HUES6 (cell line): ENCODE results near the gene TMEM178B.
"Not testable (repeated sequence)": the region's sequence is repeated elsewhere in the genome, so short reads cannot be mapped to it uniquely, and the experiment has no call there.

Experiments used
- H3K27ac ChIP-seq: 2 replicates; pipeline ENCODE4 v1.7.0; 2013; ENCODE audit warnings: low read depth, mild to moderate bottlenecking, low read length, inconsistent platforms
- H3K27me3 ChIP-seq: 2 replicates; pipeline ENCODE4 v1.6.1; 2013; ENCODE audit warnings: low read length; ENCODE audit not compliant: control insufficient read depth, insufficient read depth
- H3K36me3 ChIP-seq: 2 replicates; pipeline ENCODE4 v1.6.1; 2013; ENCODE audit warnings: low read length; ENCODE audit not compliant: control insufficient read depth, insufficient read depth
- H3K4me1 ChIP-seq: 2 replicates; pipeline ENCODE4 v1.6.1; 2013; ENCODE audit warnings: low read length; ENCODE audit not compliant: control insufficient read depth, insufficient read depth
- H3K4me3 ChIP-seq: 2 replicates; pipeline ENCODE4 v1.5.1; 2013; ENCODE audit warnings: low read depth, low read length
- H3K9ac ChIP-seq: one replicate; pipeline ENCODE4 v1.6.1; 2013; ENCODE audit warnings: mild to moderate bottlenecking, low read length
- H3K9me3 ChIP-seq: 2 replicates; pipeline ENCODE4 v1.6.1; 2013; ENCODE audit warnings: low read depth, low read length; ENCODE audit not compliant: control insufficient read depth, insufficient read depth

The TMEM178B gene

DNA sequence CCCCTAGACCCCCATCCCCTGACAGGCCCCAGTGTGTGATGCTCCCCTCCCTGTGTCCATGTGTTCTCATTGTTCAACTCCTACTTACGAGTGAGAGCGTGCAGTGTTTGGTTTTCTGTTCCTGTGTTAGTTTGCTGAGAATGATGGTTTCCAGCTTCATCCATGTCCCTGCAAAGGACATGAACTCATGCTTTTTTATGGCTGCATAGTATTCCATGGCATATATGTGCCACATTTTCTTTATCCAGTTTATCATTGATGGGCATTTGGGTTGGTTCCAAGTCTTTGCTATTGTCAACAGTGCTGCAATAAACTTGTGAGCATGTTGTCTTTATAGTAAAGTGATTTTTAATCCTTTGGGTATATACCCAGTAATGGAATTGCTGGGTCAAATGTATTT lies 42.8 kb downstream of the TMEM178B start:
- not testable (repeated sequence) for H3K4me1 ChIP-seq, H3K4me3 ChIP-seq, H3K27me3 ChIP-seq, H3K9ac ChIP-seq, H3K36me3 ChIP-seq, H3K27ac ChIP-seq, H3K9me3 ChIP-seq

DNA sequence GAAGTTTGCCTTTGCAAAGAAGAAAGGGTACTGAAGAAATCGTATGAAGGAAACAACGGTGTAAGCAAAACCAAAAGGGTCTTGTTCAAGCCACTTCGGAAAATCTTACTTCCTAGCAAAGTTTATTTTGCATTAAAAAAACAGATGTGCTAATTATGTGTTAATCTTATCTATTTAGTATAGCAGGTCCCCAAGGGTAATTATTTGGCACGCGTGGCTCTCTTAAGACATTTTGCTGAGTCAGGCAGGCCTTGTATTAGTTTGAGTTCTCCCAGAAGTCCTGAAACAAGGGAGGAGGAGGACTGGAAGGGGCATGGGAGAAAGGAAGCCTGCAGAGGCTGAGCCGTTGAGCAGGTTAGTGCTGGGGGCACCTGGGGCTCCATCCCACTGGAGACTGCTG lies 44.9 kb downstream of the TMEM178B start:
- no peak overlapping the region for H3K9ac ChIP-seq
- H3K9me3 ChIP-seq, result no peaks in the 10 kb centered on the region
- H3K27me3 ChIP-seq, result no peaks in the 10 kb centered on the region
- H3K36me3 ChIP-seq, result no peaks in the 10 kb centered on the region
- H3K4me1 ChIP-seq, result no peaks in the 10 kb centered on the region
- H3K27ac ChIP-seq, result no peak overlapping the region
- no peak overlapping the region for H3K4me3 ChIP-seq

DNA sequence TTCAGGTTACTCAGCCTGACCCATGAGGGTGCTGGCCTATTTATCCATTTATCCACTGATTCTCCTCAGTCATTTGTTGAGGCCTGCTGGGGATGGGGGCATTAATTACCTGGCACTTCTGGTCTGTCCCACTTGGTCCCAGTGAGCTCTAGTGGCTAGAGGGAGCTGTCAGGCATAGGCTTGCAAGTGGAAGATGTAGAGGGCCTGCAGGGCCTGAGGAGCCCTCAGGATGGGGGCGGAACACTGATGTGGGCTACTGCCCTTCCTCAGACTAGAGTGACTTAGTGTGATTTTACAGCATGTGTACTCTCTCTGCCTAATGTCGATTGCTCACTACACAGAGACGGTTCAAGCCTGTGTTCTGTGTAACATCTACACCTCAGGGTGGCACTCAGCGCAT lies 45.3 kb downstream of the TMEM178B start:
- Histone ChIP-seq H3K36me3 (no peaks in the 10 kb centered on the region), H3K9me3 (no peaks in the 10 kb centered on the region), H3K27ac (no peak overlapping the region), H3K27me3 (no peaks in the 10 kb centered on the region), H3K4me1 (no peaks in the 10 kb centered on the region), H3K4me3 (no peak overlapping the region), H3K9ac (no peak overlapping the region)

DNA sequence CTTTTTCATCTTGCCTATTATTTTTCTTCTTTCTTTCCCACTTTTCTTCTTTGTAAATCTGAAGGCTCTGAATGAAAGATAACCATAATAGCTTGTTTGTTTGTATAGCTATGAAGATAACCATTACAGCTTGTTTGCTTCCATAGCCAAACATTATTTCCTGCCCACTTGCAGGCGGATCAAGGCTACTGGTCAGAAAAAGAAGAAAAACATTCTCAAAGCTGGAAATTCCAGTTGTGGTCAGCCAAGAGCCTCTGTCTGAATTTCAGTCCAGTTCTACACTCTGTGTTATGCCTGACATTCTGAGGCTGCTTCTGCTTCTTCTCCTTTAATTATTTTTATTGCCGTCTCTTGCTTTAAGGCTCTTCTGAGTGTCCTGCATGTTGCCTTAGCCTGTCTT lies 48.9 kb downstream of the TMEM178B start:
- no peaks in the 10 kb centered on the region for H3K27me3 ChIP-seq
- no peaks in the 10 kb centered on the region for H3K4me1 ChIP-seq
- no peaks in the 10 kb centered on the region for H3K36me3 ChIP-seq
- H3K4me3 ChIP-seq, result no peak overlapping the region
- no peak overlapping the region for H3K9ac ChIP-seq
- no peak overlapping the region for H3K27ac ChIP-seq
- no peaks in the 10 kb centered on the region for H3K9me3 ChIP-seq

DNA sequence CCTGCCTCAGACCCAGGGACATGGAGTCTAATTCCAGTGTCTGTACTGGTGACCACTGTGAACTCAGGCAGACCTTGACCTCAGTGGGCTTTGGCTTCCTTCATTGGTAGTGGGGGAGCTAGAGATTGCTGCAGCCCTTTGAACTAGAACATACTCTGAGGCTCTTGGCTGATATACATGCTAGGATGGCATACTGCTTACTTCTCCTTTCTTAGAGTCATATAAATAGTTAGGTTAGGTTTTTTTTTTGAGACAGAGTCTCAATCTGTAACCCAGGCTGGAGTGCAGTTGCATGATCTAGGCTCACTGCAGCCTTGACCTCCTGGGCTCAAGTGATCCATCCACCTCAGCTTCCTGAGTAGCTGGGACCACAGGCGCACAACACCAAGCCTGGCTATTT lies 49.7 kb downstream of the TMEM178B start:
- H3K36me3 ChIP-seq, result no peaks in the 10 kb centered on the region
- H3K9ac ChIP-seq, result no peak overlapping the region
- no peak overlapping the region for H3K4me3 ChIP-seq
- no peaks in the 10 kb centered on the region for H3K27me3 ChIP-seq
- no peaks in the 10 kb centered on the region for H3K9me3 ChIP-seq
- no peak overlapping the region for H3K27ac ChIP-seq
- H3K4me1 ChIP-seq, result no peaks in the 10 kb centered on the region

DNA sequence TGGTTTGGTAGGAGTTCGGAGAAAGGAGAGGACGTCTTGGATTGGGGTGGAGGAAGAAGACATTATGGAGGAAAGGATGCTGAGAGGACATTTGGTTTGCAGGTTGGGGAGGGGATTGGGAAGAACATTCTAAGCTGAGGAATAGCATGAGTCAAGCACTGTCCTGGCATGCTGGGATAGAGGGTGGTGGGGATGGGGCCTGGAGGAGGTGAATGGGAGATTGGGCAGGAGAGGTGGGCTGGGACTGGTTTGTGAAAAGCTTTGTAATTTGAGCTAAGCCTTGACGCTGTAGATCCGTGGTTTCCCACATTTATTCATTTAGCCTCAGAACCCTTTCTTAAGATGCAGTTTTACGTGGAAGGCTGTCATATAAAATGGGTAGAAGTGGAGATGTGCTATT lies 52.2 kb downstream of the TMEM178B start:
- no peak overlapping the region for H3K27ac ChIP-seq
- no peaks in the 10 kb centered on the region for H3K36me3 ChIP-seq
- no peaks in the 10 kb centered on the region for H3K27me3 ChIP-seq
- 0 out of 2 replicates have a peak, but pooled peaks cover 3% of the 10 kb centered on the region for H3K4me1 ChIP-seq
- H3K4me3 ChIP-seq, result no peak overlapping the region
- H3K9ac ChIP-seq, result no peak overlapping the region
- no peaks in the 10 kb centered on the region for H3K9me3 ChIP-seq

DNA sequence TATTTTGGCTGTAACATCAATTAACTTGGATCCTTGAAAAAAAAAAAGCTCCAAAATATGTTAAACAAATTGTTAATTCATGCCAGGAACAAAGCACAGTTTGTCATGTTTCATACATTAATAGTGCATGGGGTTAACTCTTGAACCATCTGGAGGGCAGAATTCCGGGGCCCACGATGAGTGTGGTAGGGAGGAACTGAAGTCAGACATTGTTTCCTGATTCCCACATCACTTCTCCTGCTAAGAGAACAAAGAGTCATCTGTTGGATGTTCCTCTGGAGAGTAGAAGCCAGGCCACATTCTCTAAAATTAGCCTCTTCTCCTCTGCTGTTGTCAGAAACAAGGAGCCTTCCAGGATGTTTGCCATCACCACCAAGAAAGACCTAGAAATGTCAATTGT lies 54.6 kb downstream of the TMEM178B start:
- Histone ChIP-seq H3K36me3 (no peaks in the 10 kb centered on the region), H3K27me3 (no peaks in the 10 kb centered on the region), H3K9ac (no peak overlapping the region), H3K4me3 (no peak overlapping the region), H3K27ac (no peak overlapping the region), H3K4me1 (0 out of 2 replicates have a peak, but pooled peaks cover 3% of the 10 kb centered on the region), H3K9me3 (no peaks in the 10 kb centered on the region)

DNA sequence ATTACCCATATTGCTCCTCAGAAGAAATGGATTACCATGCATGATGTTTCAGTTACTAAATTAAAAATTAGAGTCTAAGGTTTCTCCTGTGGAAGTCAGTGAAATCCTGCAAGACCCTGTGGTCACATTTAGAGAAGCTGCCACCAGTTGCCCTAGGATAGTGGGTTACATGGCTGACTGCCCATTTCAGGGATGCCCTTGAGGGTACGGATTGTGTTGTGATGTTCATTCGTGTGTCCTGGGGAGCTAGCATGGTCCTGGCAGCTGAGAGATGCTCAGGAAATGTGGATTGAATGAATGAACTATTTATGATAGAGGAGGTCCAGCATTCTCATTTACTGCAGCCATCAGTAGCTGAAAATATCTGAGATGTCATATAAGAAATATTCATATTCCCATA lies 55.1 kb downstream of the TMEM178B start:
- Histone ChIP-seq H3K9ac (no peak overlapping the region), H3K36me3 (no peaks in the 10 kb centered on the region), H3K9me3 (no peaks in the 10 kb centered on the region), H3K4me3 (no peak overlapping the region), H3K27me3 (no peaks in the 10 kb centered on the region), H3K4me1 (0 out of 2 replicates have a peak, but pooled peaks cover 3% of the 10 kb centered on the region), H3K27ac (no peak overlapping the region)

DNA sequence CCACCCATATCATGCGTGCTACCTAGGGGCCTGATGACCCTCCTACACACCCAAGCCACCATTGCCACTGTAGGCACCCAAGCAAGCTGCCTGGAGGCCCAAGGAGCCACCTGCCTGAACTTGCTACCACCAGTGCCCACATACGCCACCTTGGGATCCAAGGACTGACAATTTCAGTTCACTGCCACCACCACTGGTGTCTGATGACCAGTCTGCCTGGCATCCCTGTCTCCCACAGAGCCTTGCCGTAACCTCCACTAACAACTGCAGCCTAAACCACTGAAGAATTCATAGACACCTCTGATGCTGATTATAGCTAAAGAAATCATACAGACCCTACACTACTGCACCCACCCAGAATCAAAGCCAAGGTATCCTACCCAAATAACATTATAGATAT lies 58.8 kb downstream of the TMEM178B start:
- Histone ChIP-seq H3K4me3 (no peak overlapping the region), H3K27ac (no peak overlapping the region), H3K4me1 (0 out of 2 replicates have a peak, but pooled peaks cover 3% of the 10 kb centered on the region), H3K9ac (no peak overlapping the region), H3K27me3 (no peaks in the 10 kb centered on the region), H3K9me3 (no peaks in the 10 kb centered on the region), H3K36me3 (no peaks in the 10 kb centered on the region)

DNA sequence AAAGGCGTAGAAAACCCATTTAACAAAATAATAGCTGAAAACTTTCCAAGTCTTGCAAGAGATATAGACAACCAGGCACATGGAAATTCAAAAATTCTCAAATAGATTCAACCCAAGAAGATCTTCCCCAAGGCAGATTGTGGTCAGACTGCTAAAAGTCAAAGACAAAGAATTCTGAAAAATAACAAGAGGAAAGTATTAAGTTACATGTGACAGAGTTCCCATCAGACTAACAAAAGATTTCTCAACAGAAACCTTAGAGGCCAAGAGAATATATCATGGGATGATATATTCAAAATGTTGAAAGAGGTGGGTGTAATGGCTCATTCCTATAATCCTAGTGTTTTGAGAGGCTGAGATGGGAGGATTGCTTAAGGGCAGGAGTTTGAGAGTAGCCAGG lies 59.8 kb downstream of the TMEM178B start:
- Histone ChIP-seq H3K27me3 (no peaks in the 10 kb centered on the region), H3K4me3 (no peak overlapping the region), H3K36me3 (no peaks in the 10 kb centered on the region), H3K27ac (no peak overlapping the region), H3K4me1 (0 out of 2 replicates have a peak, but pooled peaks cover 3% of the 10 kb centered on the region), H3K9me3 (no peaks in the 10 kb centered on the region), H3K9ac (no peak overlapping the region)

DNA sequence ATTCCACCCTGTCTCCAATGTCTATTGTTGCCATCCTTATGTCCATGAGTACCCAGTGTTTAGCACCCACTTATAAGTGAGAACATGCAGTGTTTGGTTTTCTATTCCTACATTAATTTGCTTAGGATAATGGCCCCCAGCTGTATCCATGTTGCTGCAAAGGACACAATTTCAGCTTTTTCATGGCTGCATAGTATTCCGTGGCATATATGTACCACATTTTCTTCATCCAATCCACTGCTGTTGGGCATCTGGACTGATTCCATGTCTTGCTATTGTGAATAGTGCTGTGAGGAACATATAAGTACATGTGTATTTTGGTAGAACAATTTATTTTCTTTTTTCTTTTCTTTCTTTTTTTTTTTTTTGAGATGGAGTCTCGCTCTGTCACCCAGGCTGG lies 68.2 kb downstream of the TMEM178B start:
- H3K36me3 ChIP-seq, result no peaks in the 10 kb centered on the region

More for the DNA sequence above, 68.2 kb downstream of the TMEM178B start:
- Histone ChIP-seq H3K4me1 (peaks cover 3% of the 10 kb centered on the region; the same call in 1 of the 2 replicates), H3K27ac (no peak overlapping the region), H3K9me3 (peaks cover 4% of the 10 kb centered on the region; the same call in 1 of the 2 replicates), H3K4me3 (no peak overlapping the region), H3K27me3 (no peaks in the 10 kb centered on the region), H3K9ac (no peak overlapping the region)
